Measurements from ENCODE around the gene CABP2.
"Not testable (repeated sequence)": the region's sequence is repeated elsewhere in the genome, so short reads cannot be mapped to it uniquely, and the experiment has no call there.

Gene CABP2

DNA sequence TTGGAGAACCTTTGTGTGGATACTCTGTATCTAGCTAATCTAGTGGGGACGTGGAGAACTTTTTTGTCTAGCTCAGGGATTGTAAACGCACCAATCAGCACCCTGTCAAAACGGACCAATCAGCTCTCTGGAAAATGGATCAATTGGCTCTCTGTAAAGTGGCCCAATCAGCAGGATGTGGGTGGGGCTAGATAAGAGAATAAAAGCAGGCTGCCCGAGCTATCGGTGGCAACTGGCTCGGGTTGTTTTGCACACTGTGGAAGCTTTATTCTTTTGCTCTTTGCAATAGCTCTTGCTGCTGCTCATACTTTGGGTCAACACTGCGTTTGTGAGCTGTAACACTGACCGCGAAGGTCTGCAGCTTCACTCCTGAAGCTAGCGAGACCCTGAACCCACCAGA lies 46.6 kb downstream of the CABP2 start:
- not testable (repeated sequence) for DNase-seq (ENCODE audit: low read depth, low spot score)

DNA sequence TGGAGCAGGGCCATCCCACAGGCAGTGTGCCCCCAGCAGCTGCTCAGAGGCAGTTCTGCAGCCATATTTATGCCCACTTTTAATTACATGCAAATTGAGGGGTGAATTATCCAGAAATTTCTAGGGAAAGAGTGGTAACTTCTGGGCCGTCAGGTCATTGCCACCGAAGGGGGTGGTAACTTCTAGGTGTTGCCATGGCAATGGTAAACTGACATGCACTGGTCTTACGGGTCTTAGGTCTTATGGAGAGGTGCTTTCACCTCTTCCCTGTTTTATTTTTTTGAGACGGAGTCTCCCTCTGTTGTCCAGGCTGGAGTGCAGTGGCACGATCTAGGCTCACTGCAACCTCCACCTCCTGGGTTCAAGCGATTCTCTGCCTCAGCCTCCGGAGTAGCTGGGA lies 50.4 kb downstream of the CABP2 start:
- DNase-seq (ENCODE audit: low read depth, low spot score), result no peak

DNA sequence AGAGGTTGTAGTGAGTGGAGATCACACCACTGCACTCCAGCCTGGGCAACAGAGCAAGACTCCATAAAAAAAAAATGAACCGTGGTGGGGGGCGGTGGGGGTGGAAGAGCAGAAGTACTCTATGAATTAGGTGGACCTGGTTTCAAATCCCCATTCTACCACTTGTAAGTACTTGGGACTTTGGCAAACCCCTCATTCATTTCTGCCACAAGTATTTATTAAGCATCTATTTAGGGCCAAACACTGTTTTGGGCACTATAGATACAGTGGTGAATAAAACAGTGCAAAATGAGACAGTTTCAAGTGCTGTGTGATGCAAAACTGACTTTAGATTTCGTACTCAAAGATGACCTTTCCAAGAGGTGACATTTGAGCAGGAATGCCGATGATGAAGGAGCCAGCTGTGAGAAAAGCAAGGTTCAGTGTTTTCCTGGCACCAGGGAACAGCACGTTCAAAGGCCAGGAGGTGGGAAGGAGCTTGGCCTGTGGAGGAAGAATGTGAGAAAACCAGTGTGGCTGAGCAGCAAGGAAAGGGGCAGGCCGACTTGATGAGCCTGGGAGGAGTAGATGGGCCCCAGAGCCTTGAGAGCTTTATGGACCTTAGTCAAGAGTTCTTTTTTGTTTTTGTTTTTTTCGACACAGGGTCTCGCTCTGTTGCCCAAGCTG lies 52.8 kb downstream of the CABP2 start:
- no peak for DNase-seq (ENCODE audit: low read depth, low spot score)

DNA sequence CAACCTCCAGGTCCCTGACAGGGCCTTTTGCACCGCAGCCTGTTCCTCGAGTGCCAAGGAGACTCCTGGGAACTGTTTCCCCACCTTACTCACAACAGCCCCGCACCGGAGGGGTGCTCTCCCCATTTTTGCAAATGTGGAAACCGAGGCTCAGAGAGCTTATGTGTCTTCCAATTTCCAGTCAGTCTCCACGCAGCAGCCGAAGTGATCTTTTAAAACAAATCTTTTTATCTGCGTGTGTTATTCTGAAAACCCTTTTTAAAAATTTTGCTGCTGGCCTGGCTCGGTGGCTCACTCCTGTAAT lies 53.8 kb downstream of the CABP2 start:
- DNase-seq (ENCODE audit: low read depth, low spot score), result no peak

Data from astrocyte of the hippocampus (primary cell).